BE2C (cell line): ENCODE measurements around the gene ADGRL3.

Source experiments
- DNase-seq: peaks from one replicate; pipeline ENCODE4 v3.0.0-alpha.2; 2020
- H3K27me3 ChIP-seq: fragments of 250-450 bp; sonication (Bioruptor Pico); 2 replicates; pipeline ENCODE4 v1.5.1; 2020; ENCODE audit warnings: mild to moderate bottlenecking
- H3K36me3 ChIP-seq: fragments of 250-450 bp; sonication (Bioruptor Pico); 2 replicates; pipeline ENCODE4 v1.5.1; 2020; ENCODE audit warnings: mild to moderate bottlenecking
- H3K4me1 ChIP-seq: fragments of 250-450 bp; sonication (Bioruptor Pico); 2 replicates; pipeline ENCODE4 v1.5.1; 2020
- H3K4me3 ChIP-seq: 2 replicates; pipeline ENCODE4 v1.5.1; 2011; ENCODE audit warnings: low read depth, low read length
- H3K9me3 ChIP-seq: fragments of 250-450 bp; sonication (Bioruptor Pico); 2 replicates; pipeline ENCODE4 v1.5.1; 2020
- CTCF ChIP-seq: IDR thresholded peaks from 2 replicates; pipeline ENCODE4 v1.5.1; 2012; ENCODE audit warnings: mild to moderate bottlenecking, low read depth, low read length

Gene ADGRL3

DNA sequence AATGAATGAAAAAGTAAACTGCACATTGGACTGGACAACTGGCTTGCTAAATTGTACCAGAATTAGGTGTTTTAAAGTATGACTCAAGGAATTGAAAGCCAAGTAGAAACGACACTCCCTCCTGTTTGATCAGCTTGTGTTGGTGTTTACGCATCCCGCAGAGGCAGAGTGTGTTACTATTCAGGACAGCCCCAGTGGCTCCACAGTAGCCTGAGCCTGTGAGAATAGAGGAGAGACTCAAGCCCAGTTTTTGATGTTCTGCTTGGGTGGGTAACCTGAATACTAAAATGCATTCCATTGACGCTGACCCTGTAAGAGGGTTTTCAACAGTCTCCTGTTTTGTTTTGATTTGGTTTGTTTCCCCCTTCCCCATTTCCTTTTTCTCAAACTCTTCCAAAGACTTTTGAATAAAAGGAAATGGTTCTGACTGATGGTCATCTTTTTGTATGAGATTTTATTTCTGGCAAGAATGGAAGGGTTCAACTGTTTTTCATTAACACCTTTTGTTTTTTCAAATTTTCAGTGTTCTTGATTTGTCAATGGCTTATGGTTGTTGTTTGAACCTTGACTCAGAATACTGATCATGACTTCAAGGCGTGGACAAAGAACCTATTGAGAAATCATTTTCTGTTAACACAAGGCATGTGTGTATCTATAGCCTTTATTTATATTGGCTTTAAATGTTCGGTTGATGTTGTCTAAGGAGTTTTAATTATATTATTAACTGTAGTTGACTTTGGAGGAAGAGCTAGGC lies 10.2 kb downstream of the ADGRL3 start:
- no peak for TF ChIP-seq CTCF
- DNase-seq, result no peak

DNA sequence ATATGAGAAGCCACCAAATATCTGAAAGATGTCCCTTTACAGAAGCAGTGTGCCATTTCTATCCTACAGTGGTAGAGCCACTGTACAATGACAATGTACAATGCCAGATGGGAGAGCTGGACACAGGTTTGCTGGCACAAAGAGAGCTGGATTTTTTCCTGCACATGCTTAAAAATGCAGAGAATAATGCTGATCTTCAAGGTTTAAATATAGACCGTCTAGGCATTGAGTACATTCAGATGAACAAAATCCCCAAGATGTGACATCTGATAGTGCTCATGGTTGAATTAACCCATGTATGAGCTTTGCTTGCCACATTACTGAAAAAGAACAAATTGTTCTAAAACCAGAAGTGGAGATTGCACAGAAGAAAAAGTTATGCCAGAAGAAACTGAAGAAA lies 11.7 kb downstream of the ADGRL3 start:
- Histone ChIP-seq H3K9me3 (no peaks in the 10 kb centered on the region), H3K27me3 (no peaks in the 10 kb centered on the region), H3K4me1 (no peaks in the 10 kb centered on the region), H3K36me3 (no peaks in the 10 kb centered on the region), H3K4me3 (no peak overlapping the region)
- no peak for DNase-seq
- no peak for TF ChIP-seq CTCF

More for the DNA sequence above, 10.2 kb downstream of the ADGRL3 start:
- Histone ChIP-seq H3K4me3 (no peak overlapping the region), H3K36me3 (no peaks in the 10 kb centered on the region), H3K9me3 (no peaks in the 10 kb centered on the region), H3K4me1 (no peaks in the 10 kb centered on the region), H3K27me3 (no peaks in the 10 kb centered on the region)

GRCh38 chr4:61212788-61213187 lies 12.7 kb downstream of the ADGRL3 start:
- Histone ChIP-seq H3K9me3 (no peaks in the 10 kb centered on the region), H3K27me3 (no peaks in the 10 kb centered on the region), H3K4me1 (no peaks in the 10 kb centered on the region), H3K36me3 (no peaks in the 10 kb centered on the region), H3K4me3 (no peak overlapping the region)
- DNase-seq, result no peak
- no peak for TF ChIP-seq CTCF

DNA sequence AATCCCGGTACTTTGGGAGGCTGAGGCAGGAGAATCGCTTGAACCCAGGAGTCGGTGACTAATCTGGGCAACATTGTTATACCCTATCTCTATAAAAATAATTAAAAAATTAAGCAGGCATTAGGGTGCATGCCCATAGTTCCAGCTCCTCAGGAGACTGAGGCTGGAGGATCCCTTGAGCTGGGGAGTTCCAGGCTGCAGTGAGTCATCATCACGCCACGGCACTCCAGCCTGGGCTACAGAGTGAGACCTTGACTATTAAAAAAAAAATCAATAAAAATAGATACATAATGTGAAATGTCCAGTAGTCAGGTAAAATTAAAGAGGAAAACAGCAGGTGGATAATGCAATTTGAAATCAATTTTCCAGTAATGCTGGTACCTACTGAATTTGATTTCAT lies 14.6 kb downstream of the ADGRL3 start:
- H3K27me3 ChIP-seq, result no peaks in the 10 kb centered on the region
- no peak overlapping the region for H3K4me3 ChIP-seq
- no peaks in the 10 kb centered on the region for H3K9me3 ChIP-seq
- no peaks in the 10 kb centered on the region for H3K36me3 ChIP-seq
- no peak for DNase-seq
- no peak for TF ChIP-seq CTCF
- no peaks in the 10 kb centered on the region for H3K4me1 ChIP-seq

GRCh38 chr4:61217222-61217621 lies 17.1 kb downstream of the ADGRL3 start:
- H3K36me3 ChIP-seq, result no peaks in the 10 kb centered on the region
- no peak for TF ChIP-seq CTCF

GRCh38 chr4:61220556-61220955 lies 20.4 kb downstream of the ADGRL3 start:
- Histone ChIP-seq H3K4me3 (no peak overlapping the region), H3K9me3 (no peaks in the 10 kb centered on the region), H3K4me1 (no peaks in the 10 kb centered on the region), H3K36me3 (no peaks in the 10 kb centered on the region), H3K27me3 (no peaks in the 10 kb centered on the region)
- no peak for DNase-seq
- TF ChIP-seq CTCF, result no peak

More at GRCh38 chr4:61217222-61217621, 17.1 kb downstream of the ADGRL3 start:
- Histone ChIP-seq H3K27me3 (no peaks in the 10 kb centered on the region), H3K9me3 (no peaks in the 10 kb centered on the region), H3K4me3 (no peak overlapping the region), H3K4me1 (no peaks in the 10 kb centered on the region)
- DNase-seq, result no peak
